H1 (cell line): ENCODE data around the gene GBX1. TPM values are rescaled to one million over a fixed set of nuclear protein-coding genes. Genes with fewer than 3 reads are reported as not detected.

Source experiments
- CBX5 ChIP-seq: fragments of 300-800, 300-1000 bp; sonication (generic); IDR thresholded peaks from 2 replicates; pipeline ENCODE4 v1.7.1; 2016; ENCODE audit warnings: antibody characterized with exemption, low read length, low read depth
- CBX8 ChIP-seq: fragments of 300-800, 300-1000 bp; sonication (generic); IDR thresholded peaks from 2 replicates; pipeline ENCODE4 v1.7.1; 2016; ENCODE audit warnings: low read depth, low read length, borderline replicate concordance
- CHD7 ChIP-seq: fragments of 300-600 bp; sonication (generic); IDR thresholded peaks from 2 replicates; pipeline ENCODE4 v1.7.1; 2012; ENCODE audit warnings: low read length, moderate library complexity, mild to moderate bottlenecking, inconsistent platforms; ENCODE audit not compliant: insufficient replicate concordance
- EP300 ChIP-seq, 2 experiments: IDR thresholded peaks; 1 replicate in 1 of 2; 2 replicates in 1 of 2; pipeline ENCODE4 v1.6.1; 2011 to 2012; ENCODE audit warnings: low read depth in 2 of 2, low read length in 2 of 2, mild to moderate bottlenecking in 2 of 2, borderline replicate concordance in 1 of 2, inconsistent platforms in 1 of 2, moderate library complexity in 1 of 2
- HDAC2 ChIP-seq, 2 experiments: fragments of 300-600 bp in 1 of 2; sonication (generic) in 1 of 2; IDR thresholded peaks; 2 replicates each; pipeline ENCODE4 v1.6.1; 2011 to 2012; ENCODE audit warnings: low read depth in 2 of 2, low read length in 2 of 2, mild to moderate bottlenecking in 2 of 2, moderate library complexity in 2 of 2, borderline replicate concordance in 1 of 2, inconsistent platforms in 1 of 2
- MAX ChIP-seq: IDR thresholded peaks from 2 replicates; pipeline ENCODE4 v1.6.1; 2012; ENCODE audit warnings: inconsistent platforms
- PHF8 ChIP-seq: fragments of 200-600 bp; sonication (generic); conservative IDR thresholded peaks from 2 replicates; pipeline ENCODE4 v1.7.1; 2012; ENCODE audit warnings: low read depth, mild to moderate bottlenecking, inconsistent platforms, low read length, moderate library complexity
- RNF2 ChIP-seq: fragments of 200-900, 300-1000 bp; sonication (generic); IDR thresholded peaks from 2 replicates; pipeline ENCODE4 v1.7.1; 2016; ENCODE audit warnings: borderline replicate concordance, low read depth, mild to moderate bottlenecking, antibody characterized with exemption, low read length; ENCODE audit not compliant: poor library complexity, severe bottlenecking; ENCODE audit errors: missing control alignments
- SP4 ChIP-seq: IDR thresholded peaks from 2 replicates; pipeline ENCODE4 v1.6.1; 2012; ENCODE audit warnings: low read length, inconsistent platforms
- polyA plus RNA-seq, 7 experiments: library from polyadenylated mRNA; depleted of rRNA in 3 of 7; stranded (reverse) in 5 of 7; unstranded in 2 of 7; fragments of >200 nt in 5 of 7; fragments of 200-250 nt in 2 of 7; gene quantifications; 1 replicate in 5 of 7; 2 replicates in 1 of 7; 4 replicates in 1 of 7; pipeline versions ENCODE4 v1.2.1 to v1.2.3, GENCODE V29; 2011 to 2013; ENCODE audit warnings: missing spikeins in 2 of 7, mixed read lengths in 2 of 7
- total RNA-seq: library from RNA; stranded (reverse); fragmentation: NEBNext Ultra II Directional; extraction: Animal tissue kit (Norgen Biotek cat#: 25700); gene quantifications from 2 replicates; pipeline ENCODE4 v1.2.1, GENCODE V29; 2021

The GBX1 gene
- total and polyA plus RNA-seq, 2 of the 8 experiments (the other 6 are each of a cell fraction or from before 2014, with no cell fraction given), result not detected

GRCh38 chr7:151110236-151110940 is 57.1 kb downstream of the GBX1 start (continued):
- TF ChIP-seq CHD7 (no peak), RNF2 (no peak), PHF8 (no peak), SP4 (no peak), EP300 (IDR thresholded peaks at IDR 0.05; ENCODE audit: borderline replicate concordance in 1 of 2, low read depth in 2 of 2, low read length in 2 of 2) (no peak), CBX5 (no peak), MAX (no peak), CBX8 (no peak), HDAC2 (IDR thresholded peaks at IDR 0.05; ENCODE audit: borderline replicate concordance in 1 of 2, low read depth in 2 of 2, low read length in 2 of 2) (no peak)
